Neural cell (in vitro differentiated cells): ENCODE measurements around the gene USP30.

Experiments
- EP300 ChIP-seq: fragments of 450-650 bp; conservative IDR thresholded peaks from 2 replicates; pipeline ENCODE4 v1.6.1; 2014; ENCODE audit warnings: antibody characterized with exemption, mild to moderate bottlenecking, moderate library complexity; ENCODE audit not compliant: poor library complexity, severe bottlenecking
- EZH2 ChIP-seq: fragments of 200-600, 300-800 bp; shearing (Covaris generic), sonication (generic); IDR thresholded peaks from 2 replicates; pipeline ENCODE4 v1.6.1; 2014; ENCODE audit warnings: antibody characterized with exemption, low read length, borderline replicate concordance, mild to moderate bottlenecking; ENCODE audit not compliant: insufficient read depth, poor library complexity, severe bottlenecking
- POLR2AphosphoS5 ChIP-seq: IDR thresholded peaks from 2 replicates; pipeline ENCODE4 v1.6.1; 2012
- RAD21 ChIP-seq: fragments of 450-650 bp; conservative IDR thresholded peaks from 2 replicates; pipeline ENCODE4 v1.6.1; 2014; ENCODE audit warnings: antibody characterized with exemption, mild to moderate bottlenecking, moderate library complexity
- TAF1 ChIP-seq: IDR thresholded peaks from 2 replicates; pipeline ENCODE4 v1.6.1; 2012; ENCODE audit warnings: low read depth
- TF ChIP-seq, protein P1 (sequence below): fragments of 450-650 bp; IDR thresholded peaks from 2 replicates; pipeline ENCODE4 v1.5.1; 2014; ENCODE audit warnings: antibody characterized with exemption, mild to moderate bottlenecking, moderate library complexity; ENCODE audit not compliant: poor library complexity, severe bottlenecking

- TF ChIP-seq EZH2 (no peak), EP300 (no peak), POLR2AphosphoS5 (no peak), TAF1 (no peak), RAD21 (no peak)
- TF ChIP-seq, protein P1, sequence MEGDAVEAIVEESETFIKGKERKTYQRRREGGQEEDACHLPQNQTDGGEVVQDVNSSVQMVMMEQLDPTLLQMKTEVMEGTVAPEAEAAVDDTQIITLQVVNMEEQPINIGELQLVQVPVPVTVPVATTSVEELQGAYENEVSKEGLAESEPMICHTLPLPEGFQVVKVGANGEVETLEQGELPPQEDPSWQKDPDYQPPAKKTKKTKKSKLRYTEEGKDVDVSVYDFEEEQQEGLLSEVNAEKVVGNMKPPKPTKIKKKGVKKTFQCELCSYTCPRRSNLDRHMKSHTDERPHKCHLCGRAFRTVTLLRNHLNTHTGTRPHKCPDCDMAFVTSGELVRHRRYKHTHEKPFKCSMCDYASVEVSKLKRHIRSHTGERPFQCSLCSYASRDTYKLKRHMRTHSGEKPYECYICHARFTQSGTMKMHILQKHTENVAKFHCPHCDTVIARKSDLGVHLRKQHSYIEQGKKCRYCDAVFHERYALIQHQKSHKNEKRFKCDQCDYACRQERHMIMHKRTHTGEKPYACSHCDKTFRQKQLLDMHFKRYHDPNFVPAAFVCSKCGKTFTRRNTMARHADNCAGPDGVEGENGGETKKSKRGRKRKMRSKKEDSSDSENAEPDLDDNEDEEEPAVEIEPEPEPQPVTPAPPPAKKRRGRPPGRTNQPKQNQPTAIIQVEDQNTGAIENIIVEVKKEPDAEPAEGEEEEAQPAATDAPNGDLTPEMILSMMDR, result no peak
These were observed 17.2 kb downstream of the USP30 start for GRCh38 chr12:109069307-109070271.
